ENCODE results near the gene LRP8.
A peak's percentile ranks its signal among the peaks of the same experiment; 100 is the strongest.
"Not testable (repeated sequence)": the region's sequence is repeated elsewhere in the genome, so short reads cannot be mapped to it uniquely, and the experiment has no call there.

LRP8 gene

GRCh38 chr1:53303726-53304515 lies 23.9 kb downstream of the LRP8 start:
- DNase-seq, result no peak

- no peak for DNase-seq
Observed at GRCh38 chr1:53303243-53303642, 24.6 kb downstream of the LRP8 start.

GRCh38 chr1:53299233-53299632 lies 28.6 kb downstream of the LRP8 start:
- no peak for DNase-seq

- DNase-seq, result no peak
Observed at GRCh38 chr1:53298045-53298637, 29.7 kb downstream of the LRP8 start.

- no peak for DNase-seq
Observed at GRCh38 chr1:53297195-53297594, 30.7 kb downstream of the LRP8 start.

GRCh38 chr1:53296117-53296749 lies 31.6 kb downstream of the LRP8 start:
- DNase-seq, result peak in 1 of 2 donors; percentile 5

GRCh38 chr1:53295726-53296116 lies 32.1 kb downstream of the LRP8 start:
- DNase-seq, result no peak

- DNase-seq, result no peak
Observed at GRCh38 chr1:53295295-53295694, 32.6 kb downstream of the LRP8 start.

- DNase-seq, result peak in 1 of 2 donors; percentile 31
Observed at GRCh38 chr1:53294567-53294966, 33.3 kb downstream of the LRP8 start.

- no peak for DNase-seq
Observed at GRCh38 chr1:53294061-53294460, 33.8 kb downstream of the LRP8 start.

GRCh38 chr1:53293123-53293522 lies 34.7 kb downstream of the LRP8 start:
- no peak for DNase-seq

- DNase-seq, result no peak
Observed at GRCh38 chr1:53292690-53293089, 35.2 kb downstream of the LRP8 start.

GRCh38 chr1:53291574-53291973 lies 36.3 kb downstream of the LRP8 start:
- no peak for DNase-seq

GRCh38 chr1:53288790-53289429 lies 39.0 kb downstream of the LRP8 start:
- DNase-seq, result no peak

GRCh38 chr1:53288002-53288789 lies 39.7 kb downstream of the LRP8 start:
- no peak for DNase-seq

- no peak for DNase-seq
Observed at GRCh38 chr1:53286955-53287354, 40.9 kb downstream of the LRP8 start.

- peak in 1 of 2 donors; percentile 6 for DNase-seq
Observed at GRCh38 chr1:53285969-53286760, 41.7 kb downstream of the LRP8 start.

- DNase-seq, result no peak
Observed at GRCh38 chr1:53285546-53285945, 42.3 kb downstream of the LRP8 start.

GRCh38 chr1:53284224-53285020 lies 43.4 kb downstream of the LRP8 start:
- no peak for DNase-seq

- not testable (repeated sequence) for DNase-seq
Observed at GRCh38 chr1:53283156-53283555, 44.7 kb downstream of the LRP8 start.

- no peak for DNase-seq
Observed at GRCh38 chr1:53281133-53281532, 46.7 kb downstream of the LRP8 start.

All from CD4-positive, alpha-beta T cell treated with Interleukin-4 for 1 hour (primary cell).